Upper lobe of left lung (tissue), 6 donors: ENCODE data around the gene FBXO28. TPM values are rescaled to one million over a fixed set of nuclear protein-coding genes. Genes with fewer than 3 reads are reported as not detected.

Source experiments
- ATAC-seq, 2 donors: fragments of 200-7000 bp; cut with Tn5 transposase; one replicate each; pipeline ENCODE4 v1.9.1; 2022; ENCODE audit warnings: mild to moderate bottlenecking in 2 of 2, moderate library complexity in 2 of 2; ENCODE audit not compliant: low FRiP score in 2 of 2
- DNase-seq, 2 donors: peaks; one replicate each; pipeline ENCODE4 v3.0.0-alpha.2; 2019 to 2020
- H3K27ac ChIP-seq, 4 donors: fragments of 200-600 bp; sonication (generic); one replicate each; pipeline ENCODE4 v1.5.1; 2016 to 2019
- H3K27me3 ChIP-seq, 4 donors: fragments of 200-600 bp; sonication (generic); one replicate each; pipeline ENCODE4 v1.5.1; 2017 to 2019
- H3K36me3 ChIP-seq, 4 donors: fragments of 200-600 bp; sonication (generic); one replicate each; pipeline ENCODE4 v1.5.1; 2016 to 2019
- H3K4me1 ChIP-seq, 4 donors: fragments of 200-600 bp; sonication (generic); one replicate each; pipeline ENCODE4 v1.5.1; 2018 to 2019
- H3K4me3 ChIP-seq, 4 donors: fragments of 200-600 bp; sonication (generic); one replicate each; pipeline ENCODE4 v1.5.1; 2017 to 2019; ENCODE audit warnings: mild to moderate bottlenecking in 2 of 4, moderate library complexity in 1 of 4
- H3K9me3 ChIP-seq, 4 donors: fragments of 200-600 bp; sonication (generic); one replicate each; pipeline ENCODE4 v1.5.1; 2018 to 2019
- EP300 ChIP-seq, 4 donors: sonication (generic); formaldehyde crosslinking; IDR thresholded peaks; one replicate each; pipeline ENCODE4 v1.5.1; 2017; ENCODE audit warnings: antibody characterized with exemption in 4 of 4, control low read depth in 2 of 4
- POLR2A ChIP-seq, 4 donors: fragments of 450-650 bp; IDR thresholded peaks; one replicate each; pipeline ENCODE4 v1.5.1; 2016 to 2017; ENCODE audit warnings: antibody characterized with exemption in 4 of 4, mild to moderate bottlenecking in 2 of 4
- POLR2AphosphoS5 ChIP-seq, 2 donors: sonication (generic); formaldehyde crosslinking; IDR thresholded peaks; one replicate each; pipeline ENCODE4 v1.5.1; 2017; ENCODE audit warnings: antibody characterized with exemption in 2 of 2
- WGBS, 2 donors: methylation state at CpG; one replicate each; pipeline ENCODE4 v1.1.5; 2017 to 2018; 5-methylcytosine and 5-hydroxymethylcytosine counted together
- total RNA-seq, 6 donors: library from RNA; depleted of rRNA in 4 of 6; stranded (reverse); fragments of >200 nt in 4 of 6; gene quantifications; one replicate each; pipeline versions ENCODE4 v1.1.0 to v1.2.1, GENCODE V29; 2016 to 2021
- TF ChIP-seq, protein P1 (sequence below), 6 experiments: fragments of 450-650 bp in 4 of 6; fragments of 200-600 bp in 2 of 6; sonication (generic) in 2 of 6; IDR thresholded peaks; one replicate each; pipeline ENCODE4 v1.5.1; 2016 to 2019; ENCODE audit warnings: antibody characterized with exemption in 6 of 6
- donor health status: DM: no; HTN: no; CAD: no; lungs with moderate emphysema.
- donor health status: DM: no; HTN: yes; CAD: no; lungs with severe emphysema.

FBXO28 gene
- total RNA-seq, 6 donors from 2014 or later = 9.1 to 34.8 (median 27.2) TPM

DNA sequence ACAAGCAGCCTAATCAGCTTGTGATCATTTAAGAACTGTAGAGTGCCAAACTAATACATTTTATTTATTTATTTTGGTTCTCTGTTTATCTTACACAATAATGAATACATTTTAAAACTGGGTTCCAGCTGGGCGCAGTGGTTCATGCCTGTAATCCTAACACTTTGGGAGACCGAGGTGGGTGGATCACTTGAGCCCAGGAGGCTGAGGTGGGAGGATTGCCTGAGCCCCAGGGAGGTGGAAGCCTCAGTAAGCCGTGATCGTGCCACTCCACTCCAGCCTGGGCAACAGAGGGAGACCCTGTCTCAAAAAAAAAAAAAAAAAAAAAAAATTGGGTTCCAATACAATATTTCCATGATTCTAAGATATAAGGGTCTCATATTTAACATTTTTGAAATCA lies 9.2 kb downstream of the FBXO28 start:
- ATAC-seq (no peak), DNase-seq (no peak)
- WGBS, 2 donors = 74 to 84% methylated on average over 4 of the region's 4 CpGs
- H3K36me3 ChIP-seq = peaks cover 0 to 10% (median 1%) of the 10 kb centered on the region in 4 donors
- H3K9me3 ChIP-seq = no peaks in the 10 kb centered on the region
- no peak overlapping the region for H3K4me3 ChIP-seq
- H3K27ac ChIP-seq = no peak overlapping the region
- peaks cover 0 to 17% (median 5%) of the 10 kb centered on the region in 4 donors for H3K4me1 ChIP-seq
- TF ChIP-seq POLR2AphosphoS5 (IDR thresholded peaks at IDR 0.05) (no peak), EP300 (IDR thresholded peaks at IDR 0.05) (no peak), POLR2A (IDR thresholded peaks at IDR 0.05) (no peak)
- TF ChIP-seq, protein P1, sequence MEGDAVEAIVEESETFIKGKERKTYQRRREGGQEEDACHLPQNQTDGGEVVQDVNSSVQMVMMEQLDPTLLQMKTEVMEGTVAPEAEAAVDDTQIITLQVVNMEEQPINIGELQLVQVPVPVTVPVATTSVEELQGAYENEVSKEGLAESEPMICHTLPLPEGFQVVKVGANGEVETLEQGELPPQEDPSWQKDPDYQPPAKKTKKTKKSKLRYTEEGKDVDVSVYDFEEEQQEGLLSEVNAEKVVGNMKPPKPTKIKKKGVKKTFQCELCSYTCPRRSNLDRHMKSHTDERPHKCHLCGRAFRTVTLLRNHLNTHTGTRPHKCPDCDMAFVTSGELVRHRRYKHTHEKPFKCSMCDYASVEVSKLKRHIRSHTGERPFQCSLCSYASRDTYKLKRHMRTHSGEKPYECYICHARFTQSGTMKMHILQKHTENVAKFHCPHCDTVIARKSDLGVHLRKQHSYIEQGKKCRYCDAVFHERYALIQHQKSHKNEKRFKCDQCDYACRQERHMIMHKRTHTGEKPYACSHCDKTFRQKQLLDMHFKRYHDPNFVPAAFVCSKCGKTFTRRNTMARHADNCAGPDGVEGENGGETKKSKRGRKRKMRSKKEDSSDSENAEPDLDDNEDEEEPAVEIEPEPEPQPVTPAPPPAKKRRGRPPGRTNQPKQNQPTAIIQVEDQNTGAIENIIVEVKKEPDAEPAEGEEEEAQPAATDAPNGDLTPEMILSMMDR (IDR thresholded peaks at IDR 0.05) = no peak
- H3K27me3 ChIP-seq = no peaks in the 10 kb centered on the region

- Histone ChIP-seq H3K4me3 (no peak overlapping the region), H3K4me1 (peaks cover 0 to 17% (median 5%) of the 10 kb centered on the region in 4 donors), H3K27me3 (no peaks in the 10 kb centered on the region), H3K36me3 (peaks cover 0 to 10% (median under 1%) of the 10 kb centered on the region in 4 donors), H3K9me3 (no peaks in the 10 kb centered on the region), H3K27ac (no peak overlapping the region)
- no peak for DNase-seq
- ATAC-seq = no peak
- TF ChIP-seq, protein P1 (IDR thresholded peaks at IDR 0.05) = no peak
- TF ChIP-seq POLR2AphosphoS5 (IDR thresholded peaks at IDR 0.05) = no peak
- no peak for TF ChIP-seq POLR2A (IDR thresholded peaks at IDR 0.05)
- TF ChIP-seq EP300 (IDR thresholded peaks at IDR 0.05) = no peak
Observed at GRCh38 chr1:224124220-224124619, 10.3 kb downstream of the FBXO28 start.

- Histone ChIP-seq H3K36me3 (peaks cover 13 to 33% (median 25%) of the 10 kb centered on the region in 4 donors), H3K27me3 (no peaks in the 10 kb centered on the region), H3K4me3 (no peak overlapping the region), H3K4me1 (peaks cover 0 to 6% (median 1%) of the 10 kb centered on the region in 4 donors), H3K9me3 (no peaks in the 10 kb centered on the region), H3K27ac (no peak overlapping the region)
- DNase-seq (no peak), ATAC-seq (no peak)
- TF ChIP-seq EP300 (IDR thresholded peaks at IDR 0.05) (no peak), POLR2AphosphoS5 (IDR thresholded peaks at IDR 0.05) (no peak), POLR2A (IDR thresholded peaks at IDR 0.05) (no peak)
- TF ChIP-seq, protein P1 (IDR thresholded peaks at IDR 0.05) = no peak
- WGBS, 2 donors = 83 to 86% methylated on average over 5 of the region's 5 CpGs
Observed at GRCh38 chr1:224127925-224128819, 14.3 kb downstream of the FBXO28 start.

- Histone ChIP-seq H3K36me3 (peaks cover 13 to 52% (median 25%) of the 10 kb centered on the region in 4 donors), H3K9me3 (no peaks in the 10 kb centered on the region), H3K4me3 (no peak overlapping the region), H3K27ac (no peak overlapping the region), H3K27me3 (no peaks in the 10 kb centered on the region), H3K4me1 (peaks cover 0 to 3% (median 0%) of the 10 kb centered on the region in 4 donors)
- no peak for DNase-seq
- TF ChIP-seq POLR2A (IDR thresholded peaks at IDR 0.05) = no peak
- TF ChIP-seq, protein P1 (IDR thresholded peaks at IDR 0.05) = no peak
- TF ChIP-seq POLR2AphosphoS5 (IDR thresholded peaks at IDR 0.05) = no peak
- no peak for TF ChIP-seq EP300 (IDR thresholded peaks at IDR 0.05)
- ATAC-seq = no peak
Observed at GRCh38 chr1:224131253-224131652, 17.3 kb downstream of the FBXO28 start.
